H9 (cell line): ENCODE measurements around the gene AKAP17A. TPM values are rescaled to one million over a fixed set of nuclear protein-coding genes. Genes with fewer than 3 reads are reported as not detected.

Source experiments
- DNase-seq: peaks from one replicate; pipeline ENCODE4 v3.0.0-alpha.2; 2017
- H2AFZ ChIP-seq: one replicate; pipeline ENCODE4 v1.6.1; 2013; ENCODE audit warnings: mild to moderate bottlenecking, low read length, control low read depth, moderate library complexity
- H2AK5ac ChIP-seq: 2 replicates; pipeline ENCODE4 v1.6.1; 2013; ENCODE audit warnings: low read length, control low read depth, mixed read lengths; ENCODE audit not compliant: insufficient read length
- H2BK120ac ChIP-seq: one replicate; pipeline ENCODE4 v1.6.1; 2013; ENCODE audit warnings: low read depth, mild to moderate bottlenecking, low read length, control low read depth, inconsistent platforms; ENCODE audit not compliant: poor library complexity, severe bottlenecking
- H2BK12ac ChIP-seq: 2 replicates; pipeline ENCODE4 v1.6.1; 2013; ENCODE audit warnings: low read length, control low read depth, mixed read lengths, low read depth; ENCODE audit not compliant: insufficient read length
- H2BK15ac ChIP-seq: 2 replicates; pipeline ENCODE4 v1.6.1; 2013; ENCODE audit warnings: low read depth, low read length, control low read depth
- H2BK20ac ChIP-seq: one replicate; pipeline ENCODE4 v1.6.1; 2013; ENCODE audit warnings: low read depth, mild to moderate bottlenecking, low read length, control low read depth, inconsistent platforms; ENCODE audit not compliant: poor library complexity, severe bottlenecking
- H2BK5ac ChIP-seq: 2 replicates; pipeline ENCODE4 v1.6.1; 2013; ENCODE audit warnings: low read length, control low read depth, mixed read lengths; ENCODE audit not compliant: insufficient read length
- H3K14ac ChIP-seq: 2 replicates; pipeline ENCODE4 v1.6.1; 2013; ENCODE audit warnings: low read length, control low read depth; ENCODE audit not compliant: insufficient read depth
- H3K18ac ChIP-seq: 2 replicates; pipeline ENCODE4 v1.6.1; 2013; ENCODE audit warnings: low read depth, mild to moderate bottlenecking, mixed read lengths, low read length, control low read depth; ENCODE audit not compliant: insufficient read length
- H3K23ac ChIP-seq: 2 replicates; pipeline ENCODE4 v1.6.1; 2013; ENCODE audit warnings: low read length, control low read depth, mixed read lengths, low read depth; ENCODE audit not compliant: insufficient read length
- H3K23me2 ChIP-seq: 2 replicates; pipeline ENCODE4 v1.6.1; 2013; ENCODE audit warnings: low read depth, mild to moderate bottlenecking, mixed read lengths, low read length, control low read depth; ENCODE audit not compliant: insufficient read length, poor library complexity, severe bottlenecking
- H3K27ac ChIP-seq: 2 replicates; pipeline ENCODE4 v1.5.1; 2013; ENCODE audit warnings: low read length, control low read depth, mixed read lengths, low read depth; ENCODE audit not compliant: insufficient read length
- H3K27me3 ChIP-seq: 2 replicates; pipeline ENCODE4 v1.6.1; 2013; ENCODE audit warnings: low read length, control low read depth, inconsistent platforms; ENCODE audit not compliant: insufficient read depth
- H3K4ac ChIP-seq: 2 replicates; pipeline ENCODE4 v1.6.1; 2013; ENCODE audit warnings: low read depth, mild to moderate bottlenecking, control low read depth, inconsistent platforms, low read length, moderate library complexity
- H3K4me1 ChIP-seq: 2 replicates; pipeline ENCODE4 v1.6.1; 2013; ENCODE audit warnings: low read length, control low read depth, inconsistent platforms; ENCODE audit not compliant: insufficient read depth
- H3K4me2 ChIP-seq: 2 replicates; pipeline ENCODE4 v1.6.1; 2013; ENCODE audit warnings: low read length, control low read depth, mixed read lengths; ENCODE audit not compliant: insufficient read length, insufficient read depth
- H3K56ac ChIP-seq: 2 replicates; pipeline ENCODE4 v1.6.1; 2013; ENCODE audit warnings: low read depth, mild to moderate bottlenecking, mixed read lengths, low read length, control low read depth; ENCODE audit not compliant: insufficient read length
- H3K79me1 ChIP-seq: 2 replicates; pipeline ENCODE4 v1.6.1; 2013; ENCODE audit warnings: low read depth, mild to moderate bottlenecking, moderate library complexity, low read length, control low read depth, inconsistent platforms; ENCODE audit not compliant: insufficient read depth, poor library complexity, severe bottlenecking
- H3K79me2 ChIP-seq: 2 replicates; pipeline ENCODE4 v1.6.1; 2013; ENCODE audit warnings: low read length, control low read depth, inconsistent platforms; ENCODE audit not compliant: insufficient read depth
- H3K9ac ChIP-seq: 2 replicates; pipeline ENCODE4 v1.6.1; 2013; ENCODE audit warnings: low read length, control low read depth, mixed read lengths; ENCODE audit not compliant: insufficient read length; ENCODE audit errors: extremely low read depth
- H3K9me3 ChIP-seq: one replicate; pipeline ENCODE4 v1.6.1; 2013; ENCODE audit warnings: low read depth, low read length, inconsistent platforms; ENCODE audit not compliant: control insufficient read depth
- H3T11ph ChIP-seq: one replicate; pipeline ENCODE4 v1.6.1; 2013; ENCODE audit warnings: mild to moderate bottlenecking, low read length, control low read depth, inconsistent platforms
- H4K20me1 ChIP-seq: one replicate; pipeline ENCODE4 v1.6.1; 2013; ENCODE audit not compliant: control insufficient read depth, insufficient read length, insufficient read depth
- H4K5ac ChIP-seq: 2 replicates; pipeline ENCODE4 v1.6.1; 2013; ENCODE audit warnings: low read depth, mild to moderate bottlenecking, mixed read lengths, low read length, control low read depth; ENCODE audit not compliant: insufficient read length
- H4K8ac ChIP-seq: replicated peaks from 2 replicates; pipeline ENCODE4 v1.6.1; 2013; ENCODE audit warnings: low read length, control low read depth, mixed read lengths, low read depth; ENCODE audit not compliant: insufficient read length
- H4K91ac ChIP-seq: 2 replicates; pipeline ENCODE4 v1.6.1; 2013; ENCODE audit warnings: low read depth, mild to moderate bottlenecking, moderate library complexity, mixed read lengths, low read length, control low read depth; ENCODE audit not compliant: insufficient read length
- H3K27ac Mint-ChIP-seq, 3 experiments: 2 replicates in 2 of 3; 3 replicates in 1 of 3; pipeline ENCODE4 v1.8.0; 2020 to 2021; ENCODE audit warnings: mixed read lengths in 3 of 3, mild to moderate bottlenecking in 1 of 3, moderate library complexity in 1 of 3
- H3K27me3 Mint-ChIP-seq: 2 replicates; pipeline ENCODE4 v1.8.0; 2021; ENCODE audit warnings: low read depth, mild to moderate bottlenecking, moderate library complexity, mixed read lengths
- H3K36me3 Mint-ChIP-seq, 3 experiments: 2 replicates in 2 of 3; 3 replicates in 1 of 3; pipeline ENCODE4 v1.8.0; 2020 to 2021; ENCODE audit warnings: low read depth in 3 of 3, mixed read lengths in 3 of 3; ENCODE audit not compliant: insufficient read depth in 1 of 3
- H3K4me1 Mint-ChIP-seq, 2 experiments: 2 replicates each; pipeline ENCODE4 v1.8.0; 2020; ENCODE audit warnings: mixed read lengths in 2 of 2
- H3K4me3 Mint-ChIP-seq, 2 experiments: 2 replicates in 1 of 2; 3 replicates in 1 of 2; pipeline ENCODE4 v1.8.0; 2020 to 2021; ENCODE audit warnings: mild to moderate bottlenecking in 2 of 2, mixed read lengths in 2 of 2, moderate library complexity in 1 of 2
- H3K9me3 Mint-ChIP-seq, 2 experiments: 2 replicates in 1 of 2; 3 replicates in 1 of 2; pipeline ENCODE4 v1.8.0; 2020; ENCODE audit warnings: mild to moderate bottlenecking in 2 of 2, mixed read lengths in 2 of 2, moderate library complexity in 1 of 2
- WGBS: extraction: QIAGEN DNeasy Blood & Tissue Kit; methylation state at CpG from one replicate; pipeline ENCODE4 v1.1.7; 2013; ENCODE audit warnings: missing lambda C conversion rate, low lambda C conversion rate, mixed read lengths; ENCODE audit not compliant: insufficient read length; ENCODE audit errors: extremely low coverage; 5-methylcytosine and 5-hydroxymethylcytosine counted together
- total RNA-seq: library from RNA; stranded (reverse); gene quantifications from 2 replicates; pipeline ENCODE4 v1.2.1, GENCODE V29; 2021
- TF ChIP-seq, protein P1 (sequence below): fragments of 200-600 bp; sonication (generic); conservative IDR thresholded peaks from 3 replicates; pipeline ENCODE4 v1.8.0; 2021; ENCODE audit warnings: antibody characterized with exemption, mild to moderate bottlenecking

Gene AKAP17A
- total RNA-seq, 1 experiment from 2014 or later = 39.7 TPM

DNA sequence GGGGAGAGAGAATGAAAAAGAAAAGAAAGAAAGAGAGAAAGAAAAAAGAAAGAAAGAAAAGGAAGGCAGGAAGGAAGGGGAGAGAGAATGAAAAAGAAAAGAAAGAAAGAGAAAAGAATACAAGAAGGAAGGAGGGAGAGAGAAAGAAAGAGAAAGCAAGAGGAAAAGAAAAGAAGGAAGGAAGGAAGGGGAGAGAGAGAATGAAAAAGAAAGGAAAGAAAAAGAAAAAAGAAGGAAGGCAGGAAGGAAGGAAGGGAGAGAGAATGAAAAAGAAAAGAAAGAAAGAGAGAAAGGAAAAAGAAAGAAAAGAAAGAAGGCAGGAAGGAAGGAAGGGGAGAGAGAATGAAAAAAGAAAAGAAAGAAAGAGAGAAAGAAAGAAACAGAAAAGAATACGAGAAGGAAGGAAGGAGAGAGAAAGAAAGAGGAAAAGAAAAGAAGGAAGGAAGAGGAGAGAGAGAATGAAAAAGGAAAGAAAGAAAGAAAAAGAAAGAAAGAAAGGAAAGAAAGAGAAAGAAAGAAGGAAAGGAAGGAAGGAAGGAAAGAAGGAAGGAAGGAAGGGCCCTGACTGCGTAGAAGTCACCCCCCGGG is 39.4 kb upstream of the AKAP17A start:
- Histone ChIP-seq H3K4me2 (no peak overlapping the region), H3K23ac (no peak overlapping the region), H3K9ac (no peak overlapping the region), H2BK120ac (no peak overlapping the region), H4K20me1 (no peaks in the 10 kb centered on the region), H2BK15ac (no peak overlapping the region), H2BK12ac (no peak overlapping the region), H2BK20ac (no peak overlapping the region), H3K79me2 (no peaks in the 10 kb centered on the region), H4K8ac (no peak overlapping the region), H2AK5ac (no peak overlapping the region), H3K18ac (no peak overlapping the region), H3K23me2 (no peaks in the 10 kb centered on the region), H3K14ac (no peak overlapping the region), H4K91ac (no peak overlapping the region), H4K5ac (no peak overlapping the region), H3K79me1 (no peaks in the 10 kb centered on the region), H3K9me3 (no peaks in the 10 kb centered on the region), H3K4me1 (no peaks in the 10 kb centered on the region), H2BK5ac (no peak overlapping the region), H3K27ac (no peak overlapping the region), H3T11ph (no peak overlapping the region), H3K27me3 (no peaks in the 10 kb centered on the region), H3K4ac (no peak overlapping the region), H3K56ac (no peak overlapping the region), H2AFZ (no peak overlapping the region)
- TF ChIP-seq, protein P1, sequence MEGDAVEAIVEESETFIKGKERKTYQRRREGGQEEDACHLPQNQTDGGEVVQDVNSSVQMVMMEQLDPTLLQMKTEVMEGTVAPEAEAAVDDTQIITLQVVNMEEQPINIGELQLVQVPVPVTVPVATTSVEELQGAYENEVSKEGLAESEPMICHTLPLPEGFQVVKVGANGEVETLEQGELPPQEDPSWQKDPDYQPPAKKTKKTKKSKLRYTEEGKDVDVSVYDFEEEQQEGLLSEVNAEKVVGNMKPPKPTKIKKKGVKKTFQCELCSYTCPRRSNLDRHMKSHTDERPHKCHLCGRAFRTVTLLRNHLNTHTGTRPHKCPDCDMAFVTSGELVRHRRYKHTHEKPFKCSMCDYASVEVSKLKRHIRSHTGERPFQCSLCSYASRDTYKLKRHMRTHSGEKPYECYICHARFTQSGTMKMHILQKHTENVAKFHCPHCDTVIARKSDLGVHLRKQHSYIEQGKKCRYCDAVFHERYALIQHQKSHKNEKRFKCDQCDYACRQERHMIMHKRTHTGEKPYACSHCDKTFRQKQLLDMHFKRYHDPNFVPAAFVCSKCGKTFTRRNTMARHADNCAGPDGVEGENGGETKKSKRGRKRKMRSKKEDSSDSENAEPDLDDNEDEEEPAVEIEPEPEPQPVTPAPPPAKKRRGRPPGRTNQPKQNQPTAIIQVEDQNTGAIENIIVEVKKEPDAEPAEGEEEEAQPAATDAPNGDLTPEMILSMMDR = no peak
- Mint-ChIP-seq H3K27ac (no peak overlapping the region; a peak in 1 of 7 replicates), H3K27me3 (peaks cover 9% of the 10 kb centered on the region), H3K9me3 (peaks cover 6 to 10% of the 10 kb centered on the region in 2 experiments; a peak in 4 of 5 replicates), H3K36me3 (peaks cover 0 to 5% (median 0%) of the 10 kb centered on the region in 3 experiments; a peak in 3 of 7 replicates), H3K4me3 (no peak overlapping the region), H3K4me1 (no peaks in the 10 kb centered on the region)
- 100% methylated on average over 1 of the region's 3 CpGs for WGBS
- no peak for DNase-seq
